Keratinocyte (primary cell): ENCODE data around the gene ZNF701.
"Not testable (repeated sequence)": the region's sequence is repeated elsewhere in the genome, so short reads cannot be mapped to it uniquely, and the experiment has no call there.

Experiments used
- CTCF ChIP-seq, 3 experiments: IDR thresholded peaks in 1 of 3; conservative IDR thresholded peaks in 1 of 3; optimal IDR thresholded peaks in 1 of 3; 2 replicates in 2 of 3; 3 replicates in 1 of 3; pipeline versions ENCODE3 to v1.5.1; 2011; ENCODE audit warnings: low read length in 3 of 3, mild to moderate bottlenecking in 3 of 3, moderate library complexity in 2 of 3, control low read depth in 1 of 3, inconsistent platforms in 1 of 3; ENCODE audit not compliant: insufficient read depth in 2 of 3; ENCODE audit errors: extremely low read depth in 1 of 3
- EZH2 ChIP-seq: IDR thresholded peaks from one replicate; pipeline ENCODE4 v1.6.1; 2012; ENCODE audit warnings: inconsistent platforms, mild to moderate bottlenecking, low read length, moderate library complexity

- TF ChIP-seq CTCF (optimal IDR thresholded peaks at IDR 0.05 in 1 of 3, IDR thresholded peaks at IDR 0.05 in 1 of 3, conservative IDR thresholded peaks at IDR 0.05 in 1 of 3; ENCODE audit: extremely low read depth in 1 of 3, insufficient read depth in 2 of 3, low read length in 3 of 3); EZH2: not testable (repeated sequence)
Observed at GRCh38 chr19:52538815-52539214, 31.3 kb upstream of the ZNF701 start.
